DMS153 treated with DMSO at 0.1 percent for 48 hours (cell line): ENCODE data around the gene CADM1.

ENCODE experiments used
- DNase-seq: peaks from one replicate; lab custom pipeline; 2025; ENCODE audit not compliant: unreplicated experiment; lab: John Stamatoyannopoulos, UW

CADM1 gene

GRCh38 chr11:115452241-115452640 is 52.0 kb downstream of the CADM1 start:
- peak; percentile 20 for DNase-seq

GRCh38 chr11:115450519-115450918 is 53.7 kb downstream of the CADM1 start:
- no peak for DNase-seq

- DNase-seq: no peak
These were observed 56.8 kb downstream of the CADM1 start for GRCh38 chr11:115447273-115447864.

DNA sequence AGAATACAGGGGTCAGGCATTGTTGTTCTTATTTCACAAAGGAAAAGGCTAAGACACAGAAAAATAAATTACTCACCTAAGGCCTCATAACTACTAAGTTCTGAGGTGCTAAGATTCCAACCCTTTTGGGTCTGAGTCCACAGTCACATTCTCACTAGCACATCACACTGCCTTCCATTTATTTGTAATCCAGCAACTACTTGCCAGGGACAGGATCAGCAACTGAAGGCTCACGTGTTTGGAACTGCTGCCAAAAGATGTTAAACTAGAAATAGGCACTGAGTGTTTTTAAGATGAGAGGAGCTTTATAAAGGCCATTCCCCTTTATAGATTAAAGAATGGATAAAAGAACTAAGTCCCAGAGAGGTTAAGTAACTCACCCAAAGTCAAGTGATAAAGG is 58.0 kb downstream of the CADM1 start:
- no peak for DNase-seq

DNA sequence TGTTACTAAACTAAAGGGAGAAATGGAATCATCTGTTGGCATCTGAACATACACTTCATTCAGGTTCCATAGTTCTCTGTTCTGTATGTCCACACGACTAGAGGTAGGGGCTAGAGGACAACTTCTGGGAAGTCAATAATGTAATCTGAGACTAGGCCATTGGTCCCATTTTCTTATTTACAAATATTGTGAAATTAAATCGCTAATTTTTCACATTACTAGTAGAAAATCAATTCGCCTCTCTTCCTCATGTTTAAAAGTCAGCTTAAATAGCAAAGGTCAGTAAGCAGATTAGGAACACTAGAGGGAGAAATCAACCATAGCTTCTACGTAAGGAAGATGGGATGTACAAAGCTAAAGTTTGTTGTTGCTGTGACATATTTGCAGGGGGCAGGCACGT is 59.7 kb downstream of the CADM1 start:
- DNase-seq: no peak

DNA sequence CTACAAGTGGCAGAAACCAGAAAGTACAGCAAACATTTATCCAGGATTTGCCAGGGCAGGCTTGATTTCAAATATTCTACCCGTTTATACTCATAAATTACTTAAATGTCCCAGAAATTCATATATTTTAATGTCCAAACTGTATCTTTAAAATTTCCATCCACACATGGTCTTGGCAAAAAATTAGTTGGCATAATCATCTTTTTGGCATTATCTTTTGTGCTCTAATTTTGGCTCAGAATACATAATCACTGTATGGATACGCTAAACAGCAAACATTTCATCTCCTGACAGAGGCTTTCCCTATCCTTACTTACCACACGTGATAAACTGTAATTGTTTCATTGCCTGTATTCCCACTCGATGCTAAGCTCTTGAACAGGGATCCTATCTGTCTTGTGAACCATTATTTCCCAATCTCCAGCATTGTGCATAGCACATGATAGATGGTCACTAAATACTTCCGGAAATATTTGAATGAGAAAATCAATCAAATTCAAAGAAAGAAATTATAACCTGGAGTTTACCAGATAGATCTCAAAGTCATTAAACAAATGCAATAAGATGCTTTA is 64.2 kb downstream of the CADM1 start:
- no peak for DNase-seq

GRCh38 chr11:115439385-115439784 is 64.8 kb downstream of the CADM1 start:
- DNase-seq: no peak

DNA sequence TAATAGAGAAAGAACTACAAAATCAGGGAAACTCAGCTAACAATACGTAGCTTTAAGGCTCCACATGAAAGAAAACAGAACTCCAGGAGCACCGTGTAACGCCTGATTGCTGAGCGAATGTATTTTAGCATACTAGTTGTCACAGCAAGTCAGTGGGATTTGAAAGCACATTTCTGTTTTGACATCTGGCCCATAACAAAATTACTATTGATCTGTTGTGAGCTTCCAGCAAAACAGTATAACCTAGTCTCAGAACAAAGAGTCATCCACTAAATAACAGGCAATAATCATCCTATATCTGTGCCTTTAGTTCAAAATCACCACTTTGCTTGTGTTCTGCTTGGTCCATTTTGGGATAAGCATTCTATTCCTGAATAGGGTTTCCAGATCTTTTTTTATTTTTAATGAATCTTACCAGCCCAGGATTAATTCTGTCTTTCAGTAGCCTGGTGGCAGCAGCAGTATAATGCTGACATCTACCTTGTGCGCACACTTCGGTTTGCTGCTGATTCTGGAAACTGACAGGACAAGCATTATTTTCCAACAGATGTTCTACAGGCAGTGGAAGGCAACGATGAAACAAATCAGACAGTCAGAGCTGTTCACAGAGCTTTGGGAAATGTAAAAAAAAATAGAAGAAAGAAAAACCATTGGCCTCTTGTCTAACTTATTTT is 66.2 kb downstream of the CADM1 start:
- no peak for DNase-seq

DNA sequence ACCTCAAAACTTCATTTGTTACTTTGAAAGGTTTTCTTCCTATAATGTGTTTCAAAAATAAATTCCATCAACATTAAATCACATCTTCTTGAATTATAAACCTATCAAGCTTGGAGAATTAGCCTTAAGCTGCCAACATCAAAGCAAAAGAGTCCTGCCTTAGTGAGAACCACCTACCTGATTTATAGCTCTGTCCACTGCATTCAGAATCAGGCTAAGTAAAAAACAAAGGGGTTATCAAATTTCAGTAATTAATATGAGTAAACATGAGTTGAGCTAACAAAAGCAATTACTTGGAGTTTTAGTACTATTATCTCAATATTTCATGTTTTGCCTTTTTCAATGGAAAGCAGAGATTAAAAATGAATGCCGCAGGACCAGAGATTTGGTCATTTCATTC is 73.9 kb downstream of the CADM1 start:
- DNase-seq: no peak

DNA sequence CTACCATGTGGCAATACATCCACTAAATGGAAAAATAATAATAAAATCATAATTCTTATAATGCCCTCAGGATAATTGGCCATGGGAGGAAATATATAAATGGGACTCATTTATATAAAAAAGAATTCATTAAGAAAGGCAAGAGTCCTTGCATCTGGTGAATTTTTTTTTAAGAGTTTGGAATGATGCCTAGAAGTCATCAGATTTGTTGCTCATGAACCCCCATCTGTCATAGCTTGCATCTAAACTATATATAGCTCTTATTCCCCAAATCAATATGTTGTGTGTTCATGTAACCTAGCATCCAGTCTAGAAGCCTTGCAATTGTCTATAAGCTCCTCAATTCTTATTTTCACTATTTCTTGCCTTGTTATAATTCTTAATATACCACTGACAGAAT is 75.9 kb downstream of the CADM1 start:
- no peak for DNase-seq

DNA sequence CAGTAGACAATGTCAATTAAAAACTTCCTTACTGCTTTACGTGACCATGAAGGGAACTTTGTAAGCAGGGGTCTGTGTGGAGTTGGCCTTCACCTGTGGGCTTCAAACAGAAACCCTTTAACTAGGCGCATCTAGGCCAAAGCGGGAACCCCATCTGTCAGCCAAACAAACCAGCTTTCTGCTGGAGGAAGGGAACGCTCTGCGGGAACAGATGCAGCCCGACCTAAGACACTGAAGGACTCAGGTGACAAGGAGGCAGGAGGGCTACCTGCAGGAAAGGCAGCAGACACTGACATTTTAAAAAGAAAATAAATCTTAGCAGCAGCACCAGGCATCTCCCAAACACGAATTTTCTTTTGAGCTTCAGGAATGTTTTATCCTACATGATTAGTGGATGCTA is 78.4 kb downstream of the CADM1 start:
- DNase-seq: no peak

DNA sequence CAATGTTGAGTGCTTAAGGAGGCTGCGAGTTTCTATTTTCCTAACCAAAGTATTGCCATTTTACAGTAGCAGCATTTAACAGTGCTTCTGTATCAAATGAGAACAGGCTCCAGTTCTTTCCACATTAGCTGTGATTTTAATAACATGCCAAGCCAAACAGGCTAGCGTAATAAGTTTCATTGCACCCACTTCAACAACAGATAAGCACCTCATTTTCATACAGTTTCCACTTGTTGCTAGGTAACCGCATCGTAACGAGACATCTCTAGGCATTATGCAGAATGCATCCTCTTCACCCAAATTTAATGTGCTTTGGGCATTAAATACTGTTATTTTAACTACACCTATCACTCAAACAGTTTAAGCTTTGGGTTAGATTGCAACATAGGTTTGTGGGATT is 79.0 kb downstream of the CADM1 start:
- peak; percentile 22 for DNase-seq

DNA sequence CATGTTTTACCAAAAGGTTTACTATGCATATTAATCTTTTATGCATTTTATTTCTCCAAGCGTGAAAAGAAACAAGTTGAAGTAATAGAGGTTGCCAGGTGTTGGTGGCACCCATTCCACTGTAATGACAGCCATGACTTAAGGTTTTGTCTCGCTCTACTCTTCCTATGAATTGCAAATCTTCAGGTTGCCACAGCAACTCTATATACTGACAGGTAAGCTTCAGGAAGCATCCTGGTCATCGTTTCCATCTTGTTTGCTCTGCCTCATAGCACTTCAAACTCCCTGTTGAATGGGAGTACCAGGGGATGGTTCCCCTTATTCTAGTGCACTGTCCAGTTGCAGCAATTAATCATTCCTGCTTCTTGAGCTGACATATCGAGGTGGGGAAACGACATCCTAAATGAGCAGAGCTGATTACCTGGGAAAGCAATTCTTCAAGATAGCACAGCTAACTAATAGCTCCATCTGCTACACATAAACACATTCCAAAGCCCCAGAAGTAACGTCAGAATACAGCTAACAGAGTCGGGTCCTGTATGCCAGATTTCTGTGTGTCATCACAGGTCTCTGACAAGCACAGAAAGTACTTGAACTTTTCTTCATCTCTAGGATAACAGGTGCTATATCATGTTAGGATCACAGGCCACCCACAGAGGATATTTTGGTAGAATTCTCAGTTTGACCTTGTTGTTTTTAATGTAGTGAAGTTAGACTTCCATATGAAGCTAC is 80.3 kb downstream of the CADM1 start:
- peak; percentile 22 for DNase-seq

DNA sequence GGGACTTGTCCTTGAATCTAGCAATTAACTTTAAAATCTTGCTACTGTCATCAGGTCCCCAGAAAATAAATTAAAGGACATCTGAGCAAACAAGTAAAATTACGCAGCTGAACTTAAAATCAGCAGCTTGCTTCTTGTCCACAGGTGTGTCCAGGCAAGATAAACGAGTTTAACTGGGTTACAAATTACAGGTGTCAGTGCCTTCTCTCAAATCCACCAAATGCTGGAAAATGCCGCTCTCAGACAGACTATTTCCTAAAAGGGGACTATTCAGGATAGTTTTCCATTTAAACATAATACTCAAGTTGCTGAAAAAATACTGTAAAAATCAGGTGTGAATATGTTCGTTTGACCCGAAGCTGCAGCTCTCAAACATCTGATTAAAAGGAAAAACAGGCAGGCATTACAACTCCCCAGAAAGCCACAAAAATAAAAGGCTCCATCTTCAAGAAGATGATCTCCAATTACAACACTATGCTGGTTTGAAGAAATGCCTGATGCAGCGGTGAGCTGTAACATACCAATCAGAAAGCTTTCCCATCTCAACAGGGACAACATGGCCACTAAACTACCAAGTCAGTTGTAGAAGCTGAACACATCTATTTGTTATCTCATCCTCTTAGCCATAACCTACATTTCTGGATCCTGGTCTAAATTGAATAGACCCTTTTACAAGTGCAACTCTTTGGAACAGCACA is 82.1 kb downstream of the CADM1 start:
- no peak for DNase-seq

DNA sequence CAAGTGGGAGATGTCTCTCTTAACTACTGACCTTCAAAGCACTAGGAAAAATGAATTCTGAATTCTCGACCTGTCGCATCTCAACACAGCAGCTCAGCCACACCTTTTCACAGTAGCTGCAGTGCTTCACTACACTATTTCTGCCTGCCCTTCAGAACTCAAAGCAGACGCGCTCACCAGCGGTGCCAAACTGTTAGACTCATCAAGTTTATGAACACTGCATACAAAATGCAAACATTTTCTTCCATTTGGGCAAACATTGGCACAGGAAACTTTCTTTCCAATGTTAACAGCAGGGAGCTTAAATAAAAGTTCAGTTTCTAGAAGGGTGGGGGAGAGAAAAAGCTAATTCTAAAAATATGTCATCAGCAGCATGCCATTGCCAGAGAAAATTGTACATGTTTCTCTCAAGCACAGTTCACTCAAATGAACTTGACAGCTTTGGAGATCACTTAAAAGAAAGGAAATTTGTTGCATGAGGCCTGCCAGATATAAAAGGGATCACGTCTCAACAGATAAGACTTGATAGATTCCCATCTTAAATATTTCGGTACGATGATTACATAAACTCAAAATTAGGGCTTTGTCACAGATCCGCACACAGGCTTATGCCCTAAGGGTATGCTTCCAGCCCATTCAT is 82.7 kb downstream of the CADM1 start:
- no peak for DNase-seq

GRCh38 chr11:115420505-115420904 is 83.7 kb downstream of the CADM1 start:
- peak; percentile 39 for DNase-seq

DNA sequence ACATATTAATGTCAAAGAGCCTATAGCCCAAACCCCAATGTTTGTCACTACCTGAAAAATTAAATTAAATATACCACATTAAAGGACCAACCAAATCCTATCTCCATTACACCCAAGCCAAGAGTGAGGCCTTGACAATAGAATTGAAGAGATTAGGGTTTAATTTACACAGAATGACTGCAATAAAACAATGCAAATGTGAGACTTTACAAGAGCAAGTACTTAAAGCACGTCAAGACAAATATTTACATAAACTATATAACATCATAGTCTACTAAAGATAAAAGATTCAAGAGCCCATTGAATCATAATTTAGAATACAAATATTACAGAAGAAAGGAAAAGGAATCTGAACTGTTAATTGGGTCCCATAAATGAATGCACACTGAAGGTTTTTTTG is 85.6 kb downstream of the CADM1 start:
- no peak for DNase-seq

DNA sequence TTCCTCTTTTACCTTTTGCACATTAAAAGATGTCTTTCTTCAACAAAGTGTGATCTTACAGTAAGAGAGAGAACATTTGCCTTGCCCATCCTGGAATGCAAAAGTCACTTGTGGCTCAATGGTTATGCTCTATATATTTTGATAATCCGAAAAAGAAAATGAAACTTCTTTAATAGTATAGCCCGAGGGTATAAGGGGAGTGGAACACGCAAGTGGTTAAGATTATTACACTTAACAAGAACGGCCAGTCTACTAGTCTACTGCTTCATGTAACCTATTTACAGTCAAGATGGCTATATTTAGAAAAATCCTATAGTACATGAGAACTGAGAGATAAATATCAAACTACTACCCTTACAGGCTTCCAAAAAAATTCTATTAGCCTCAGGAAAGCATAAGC is 86.1 kb downstream of the CADM1 start:
- no peak for DNase-seq

- DNase-seq: no peak
These were observed 93.1 kb downstream of the CADM1 start for GRCh38 chr11:115411120-115411519.

DNA sequence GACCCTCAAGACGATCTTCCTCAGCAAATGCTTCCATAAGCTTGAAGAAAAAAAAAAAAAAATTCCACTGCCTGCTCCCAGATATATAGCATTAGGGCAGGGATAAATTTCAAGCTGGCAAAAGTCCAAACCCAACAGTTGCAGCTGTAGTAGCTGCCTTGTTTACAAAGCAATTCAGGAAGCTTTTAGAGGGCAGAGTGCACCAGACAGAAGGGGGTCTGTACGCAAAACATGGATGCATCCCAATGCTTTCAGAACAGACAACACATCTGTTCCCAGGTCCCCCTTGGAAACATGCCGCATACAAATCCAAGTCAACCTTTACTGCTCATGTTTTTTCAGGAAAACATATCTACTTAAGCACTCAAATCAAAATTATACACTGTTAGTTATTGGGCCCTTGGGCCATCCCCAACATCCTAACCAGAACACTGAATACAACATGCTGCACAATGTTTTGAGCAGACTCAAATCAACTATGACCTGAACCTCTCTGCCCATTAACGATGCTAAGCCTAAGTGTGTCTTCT is 94.5 kb downstream of the CADM1 start:
- DNase-seq: peak; percentile 85
